NT2/D1 (cell line): Measurements from ENCODE around the gene MRTFA.

Experiments used
- YY1 ChIP-seq: IDR thresholded peaks from 2 replicates; pipeline ENCODE4 v1.6.1; 2011; ENCODE audit not compliant: insufficient read length, insufficient read depth
- ZNF274 ChIP-seq: IDR thresholded peaks from 2 replicates; pipeline ENCODE4 v1.6.1; 2011; ENCODE audit warnings: mild to moderate bottlenecking, low read depth, low read length

DNA sequence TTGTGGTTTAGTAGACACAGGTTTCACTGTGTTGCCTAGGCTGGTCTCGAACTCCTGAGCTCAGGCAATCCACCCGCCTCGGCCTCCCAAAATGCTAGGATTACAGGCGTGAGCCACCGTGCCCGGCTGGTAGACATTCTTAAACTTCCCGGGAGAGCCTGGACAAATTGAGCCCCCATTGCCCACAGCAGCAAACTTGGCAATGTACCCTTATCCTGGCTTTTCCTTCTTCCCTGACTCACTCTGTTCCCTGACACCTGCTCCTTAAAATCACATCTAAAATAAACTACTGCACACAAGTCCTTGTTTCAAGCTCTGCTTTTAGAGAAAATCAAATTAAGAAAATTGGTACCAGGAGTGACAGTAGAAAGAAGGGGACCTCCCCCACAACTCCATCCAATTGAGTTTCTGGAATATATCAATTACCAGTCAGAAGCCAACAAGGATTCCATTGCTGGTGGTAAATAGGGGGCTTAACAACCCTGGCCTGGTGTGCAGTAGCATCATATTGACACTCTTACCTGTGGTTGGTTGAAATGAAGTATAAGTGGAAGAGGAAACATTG lies 35.4 kb upstream of the MRTFA start:
- TF ChIP-seq ZNF274 (no peak), YY1 (no peak)
